Lung (tissue), 12 donors: ENCODE results near the gene ABLIM2. TPM values are rescaled to one million over a fixed set of nuclear protein-coding genes. Genes with fewer than 3 reads are reported as not detected.

Source experiments
- ATAC-seq: fragments of 200-7000 bp; cut with Tn5 transposase; one replicate; pipeline ENCODE4 v1.9.1; 2020; ENCODE audit warnings: moderate number of reproducible peaks; ENCODE audit not compliant: insufficient read depth, low FRiP score
- DNase-seq, 3 donors: peaks; one replicate each; pipeline ENCODE4 v3.0.0-alpha.2; 2013 to 2017
- H3K27ac ChIP-seq, 2 donors: one replicate each; pipeline ENCODE4 v1.5.1; 2013; ENCODE audit warnings: mild to moderate bottlenecking in 2 of 2, moderate library complexity in 2 of 2, control low read depth in 1 of 2, inconsistent platforms in 1 of 2, low read depth in 1 of 2, low read length in 1 of 2
- H3K27me3 ChIP-seq, 3 donors: one replicate each; pipeline ENCODE4 v1.5.1; 2013; ENCODE audit warnings: low read length in 2 of 3; ENCODE audit not compliant: control insufficient read depth in 3 of 3, insufficient read depth in 3 of 3
- H3K36me3 ChIP-seq, 4 donors: one replicate each; pipeline ENCODE4 v1.5.1; 2013; ENCODE audit warnings: low read length in 4 of 4, mild to moderate bottlenecking in 1 of 4, moderate library complexity in 1 of 4; ENCODE audit not compliant: control insufficient read depth in 4 of 4, insufficient read depth in 4 of 4
- H3K4me1 ChIP-seq, 5 donors: one replicate each; pipeline ENCODE4 v1.5.1; 2013; ENCODE audit warnings: low read length in 5 of 5, mild to moderate bottlenecking in 2 of 5, moderate library complexity in 1 of 5; ENCODE audit not compliant: control insufficient read depth in 5 of 5, insufficient read depth in 5 of 5
- H3K4me3 ChIP-seq: one replicate; pipeline ENCODE4 v1.5.1; 2013; ENCODE audit warnings: mild to moderate bottlenecking, control low read depth, moderate library complexity
- H3K9ac ChIP-seq, 2 donors: one replicate each; pipeline ENCODE4 v1.5.1; 2013; ENCODE audit warnings: low read length in 2 of 2, control low read depth in 1 of 2; ENCODE audit not compliant: insufficient read depth in 1 of 2
- H3K9me3 ChIP-seq, 4 donors: one replicate each; pipeline ENCODE4 v1.5.1; 2013; ENCODE audit warnings: low read length in 3 of 4, mild to moderate bottlenecking in 1 of 4, moderate library complexity in 1 of 4; ENCODE audit not compliant: control insufficient read depth in 4 of 4, insufficient read depth in 3 of 4
- CTCF ChIP-seq: IDR thresholded peaks from 2 replicates; pipeline ENCODE4 v1.5.1; 2012; ENCODE audit warnings: mild to moderate bottlenecking; ENCODE audit errors: control extremely low read depth, extremely low read depth
- WGBS, 2 donors: extraction: QIAGEN DNeasy Blood & Tissue Kit; methylation state at CpG; one replicate each; pipeline ENCODE4 v1.1.7; 2013; 5-methylcytosine and 5-hydroxymethylcytosine counted together
- polyA plus RNA-seq, 2 donors: library from polyadenylated mRNA; stranded (reverse); fragments of 200-250 nt; gene quantifications; one replicate each; pipeline ENCODE4 v1.2.1, GENCODE V29; 2013
- total RNA-seq, 2 donors: library from RNA; depleted of rRNA in 1 of 2; stranded (reverse); fragments of >200 nt in 1 of 2; gene quantifications; one replicate each; pipeline ENCODE4 v1.2.1, GENCODE V29; 2014 to 2021
- donor health status: control.
- donor health status: control.
- donor health status: Bipolar disorder and iron deficiency.
- donor health status: healthy.
- donor health status: DM: yes; HTN: yes; CAD: no.

The ABLIM2 gene
- total and polyA plus RNA-seq, 4 donors: 1.7 to 10.9 (median 5.2) TPM

DNA sequence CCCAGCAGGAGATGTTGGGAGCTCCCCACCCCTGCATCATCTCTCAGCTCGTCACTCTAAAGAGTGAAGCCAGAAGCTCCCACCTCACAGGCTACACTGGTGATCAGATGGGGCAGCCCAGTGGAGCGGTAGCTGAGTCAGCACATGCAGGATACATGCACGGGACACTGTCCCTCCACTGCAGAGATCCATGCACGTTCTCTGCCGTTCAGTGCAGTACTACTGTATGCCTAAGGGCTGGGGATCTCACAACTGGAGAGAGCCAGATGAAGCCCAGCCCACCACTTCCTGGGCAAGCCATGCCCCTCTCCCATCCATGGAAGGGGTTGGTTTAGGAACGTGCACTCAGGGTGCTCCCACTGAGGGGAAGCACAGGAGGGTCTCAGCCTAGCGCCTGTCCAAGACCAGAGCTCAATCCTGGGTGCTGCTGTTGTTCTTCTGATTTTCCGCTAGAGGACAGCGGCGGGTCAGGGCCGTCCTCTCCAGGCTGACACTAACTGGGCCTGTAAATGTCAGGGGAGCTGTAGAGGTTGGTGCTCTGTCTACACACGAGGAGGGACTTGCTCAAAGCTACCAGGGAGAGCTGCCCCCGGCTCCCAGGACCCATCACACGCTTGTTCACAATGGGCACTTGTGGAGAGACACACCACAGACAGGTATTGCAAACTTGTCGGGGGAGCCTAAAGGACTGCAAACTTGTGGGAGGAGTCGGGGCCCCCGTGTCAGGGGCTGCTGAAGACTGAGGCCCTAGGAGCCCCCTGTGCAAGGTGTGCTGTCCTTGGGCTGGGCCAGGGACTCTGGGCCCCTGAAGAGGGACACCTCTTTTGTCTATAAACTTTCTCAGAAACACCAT lies 18.2 kb upstream of the ABLIM2 start:
- Histone ChIP-seq H3K27me3 (peaks cover 0 to 2% (median 0%) of the 10 kb centered on the region in 3 donors), H3K9ac (no peak overlapping the region), H3K36me3 (no peaks in the 10 kb centered on the region), H3K9me3 (peaks cover 0 to 2% (median 0%) of the 10 kb centered on the region in 4 donors), H3K4me1 (peaks cover 0 to 1% (median 0%) of the 10 kb centered on the region in 5 donors), H3K4me3 (no peak overlapping the region), H3K27ac (no peak overlapping the region)
- 35 to 38% methylated on average over 17 of the region's 17 CpGs for WGBS, 2 donors
- peak; percentile 78 for TF ChIP-seq CTCF
- DNase-seq (peak; percentile 61 to 69 (median 65)), ATAC-seq (no peak)

- TF ChIP-seq CTCF: no peak
- Histone ChIP-seq H3K9me3 (peaks cover 0 to under 1% (median 0%) of the 10 kb centered on the region in 4 donors), H3K9ac (no peak overlapping the region), H3K27me3 (peaks cover 0 to 2% (median 0%) of the 10 kb centered on the region in 3 donors), H3K4me3 (no peak overlapping the region), H3K4me1 (no peaks in the 10 kb centered on the region), H3K36me3 (no peaks in the 10 kb centered on the region), H3K27ac (no peak overlapping the region)
- 85 to 89% methylated on average over 6 of the region's 6 CpGs for WGBS, 2 donors
- ATAC-seq: no peak
- DNase-seq: no peak
These were observed 17.1 kb upstream of the ABLIM2 start for GRCh38 chr4:8175686-8176085.

- Histone ChIP-seq H3K27me3 (no peaks in the 10 kb centered on the region), H3K9ac (no peak overlapping the region), H3K4me3 (no peak overlapping the region), H3K9me3 (no peaks in the 10 kb centered on the region), H3K27ac (no peak overlapping the region), H3K36me3 (no peaks in the 10 kb centered on the region), H3K4me1 (no peaks in the 10 kb centered on the region)
- DNase-seq (no peak), ATAC-seq (no peak)
- TF ChIP-seq CTCF: no peak
- 82 to 93% methylated on average over 3 of the region's 3 CpGs for WGBS, 2 donors
These were observed 16.4 kb upstream of the ABLIM2 start for GRCh38 chr4:8174970-8175369.
